NOMO-1 treated with DMSO at 0.1 percent for 48 hours (cell line): ENCODE data around the gene NCS1.

Experiments
- DNase-seq: peaks from one replicate; lab custom pipeline; 2025; ENCODE audit not compliant: unreplicated experiment; lab: John Stamatoyannopoulos, UW

Gene NCS1

GRCh38 chr9:130193103-130193502 lies 20.9 kb downstream of the NCS1 start:
- no peak for DNase-seq

GRCh38 chr9:130193531-130194377 lies 21.6 kb downstream of the NCS1 start:
- no peak for DNase-seq

- DNase-seq: no peak
Observed at GRCh38 chr9:130194378-130194932, 22.3 kb downstream of the NCS1 start.

- DNase-seq: no peak
Observed at GRCh38 chr9:130195638-130196037, 23.4 kb downstream of the NCS1 start.

DNA sequence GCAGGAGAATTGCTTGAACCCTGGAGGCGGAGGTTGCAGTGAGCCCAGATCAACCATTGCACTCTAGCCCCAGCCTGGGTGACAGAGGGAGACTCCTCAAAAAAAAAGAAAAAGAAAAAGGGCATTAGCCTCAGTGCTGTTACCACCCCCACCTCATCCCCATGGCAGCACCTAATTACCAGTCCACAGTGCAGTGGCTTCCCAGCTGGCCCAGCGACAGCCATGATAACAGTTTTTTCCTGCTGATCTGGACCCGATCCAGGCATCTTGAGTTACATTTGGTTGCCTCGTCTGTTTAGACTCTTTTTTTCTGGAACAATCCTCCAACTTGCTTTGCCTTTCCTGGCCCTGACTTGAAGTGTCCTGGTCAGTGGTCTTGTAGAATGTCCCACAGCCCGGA lies 24.4 kb downstream of the NCS1 start:
- no peak for DNase-seq

DNA sequence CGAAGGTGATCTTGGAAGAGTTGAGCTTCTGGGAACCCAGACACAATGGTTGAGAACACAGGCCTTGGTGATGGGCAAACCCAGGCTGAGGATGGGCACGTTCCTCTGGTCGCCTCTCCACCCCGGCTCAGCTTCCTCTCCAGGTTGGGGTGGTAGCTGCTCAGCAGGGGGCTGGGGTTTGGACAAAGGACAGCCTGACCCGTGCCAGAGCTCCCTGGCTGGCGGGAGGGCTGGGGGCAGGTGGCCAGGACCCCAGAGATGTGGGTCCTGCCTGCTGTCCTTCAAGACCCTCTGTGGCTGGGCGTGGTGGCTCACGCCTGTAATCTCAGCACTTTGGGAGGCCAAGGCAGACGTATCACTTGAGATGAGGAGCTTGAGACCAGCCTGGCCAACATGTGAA lies 25.2 kb downstream of the NCS1 start:
- DNase-seq: no peak

- no peak for DNase-seq
Observed at GRCh38 chr9:130197888-130198287, 25.7 kb downstream of the NCS1 start.

DNA sequence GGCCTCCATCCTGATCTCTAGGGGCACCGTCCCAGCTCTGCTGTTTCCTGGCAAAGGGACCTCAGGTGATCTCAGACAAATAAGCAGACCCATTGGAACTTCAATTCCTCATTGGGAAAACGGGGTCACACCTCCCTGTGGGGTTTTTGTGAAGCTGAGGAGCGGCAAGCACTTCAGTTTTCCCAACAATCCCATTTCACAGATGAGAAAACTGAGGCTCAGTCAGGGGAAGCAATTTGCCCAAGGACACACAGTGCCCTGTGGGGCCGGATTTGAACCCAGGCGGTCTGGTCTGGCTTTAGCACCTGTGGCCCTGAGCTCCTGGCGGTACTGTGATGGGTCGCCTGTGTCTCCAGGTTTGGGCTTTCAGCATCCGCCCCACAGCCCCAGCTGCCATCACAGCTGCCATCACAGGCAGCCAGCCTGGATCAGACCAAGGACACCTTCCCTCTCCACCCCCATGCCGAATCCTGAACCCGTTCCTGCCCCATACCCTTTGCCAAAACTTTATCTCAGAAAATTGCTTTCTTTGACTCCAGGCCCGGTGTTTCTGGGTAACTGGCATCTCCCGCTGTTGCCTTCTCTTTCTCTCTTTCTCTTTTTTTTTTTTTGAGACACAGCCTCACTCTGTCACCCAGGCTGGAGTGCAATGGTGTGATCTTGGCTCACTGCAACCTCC lies 26.4 kb downstream of the NCS1 start:
- DNase-seq: no peak

GRCh38 chr9:130199605-130200004 lies 27.4 kb downstream of the NCS1 start:
- no peak for DNase-seq

DNA sequence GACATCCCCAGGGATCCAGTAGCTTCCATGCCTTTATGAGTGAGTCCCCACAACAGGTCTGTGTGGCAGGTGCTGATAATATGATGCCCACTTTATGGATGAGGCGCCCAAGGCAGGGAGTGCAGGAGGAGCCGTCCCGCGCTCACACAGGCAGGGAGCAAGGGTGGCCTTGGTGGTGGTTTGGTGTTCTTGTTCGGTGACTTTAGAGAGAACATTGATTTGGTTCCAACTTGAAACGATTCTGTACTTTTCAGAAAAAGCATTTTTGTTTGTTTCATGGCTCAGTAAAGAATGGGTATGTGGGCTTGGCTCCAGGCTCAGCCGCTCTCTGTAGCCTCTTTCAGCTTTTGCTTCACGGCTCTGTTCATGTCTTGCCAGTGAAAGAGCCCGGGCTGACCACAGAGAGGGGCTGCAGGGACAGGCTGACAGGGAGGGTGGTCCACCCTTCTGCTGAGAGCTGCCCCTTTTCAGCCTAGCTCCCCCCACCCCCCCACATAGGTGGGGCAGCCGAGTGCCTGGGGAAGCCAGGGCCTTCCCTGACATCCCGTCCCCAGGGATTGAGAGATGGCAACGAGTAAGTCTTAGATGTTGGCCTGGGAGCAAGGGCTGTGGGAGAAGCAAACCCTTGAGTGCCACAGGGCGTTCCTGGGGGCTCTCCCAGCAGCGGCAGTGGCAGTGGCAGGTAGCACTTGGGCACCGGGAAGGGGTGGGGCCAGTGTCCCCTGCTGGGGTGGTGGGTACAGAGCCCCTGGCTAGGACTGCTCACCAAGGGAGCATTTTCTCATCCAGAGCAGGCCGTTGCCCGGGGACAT lies 28.0 kb downstream of the NCS1 start:
- no peak for DNase-seq

DNA sequence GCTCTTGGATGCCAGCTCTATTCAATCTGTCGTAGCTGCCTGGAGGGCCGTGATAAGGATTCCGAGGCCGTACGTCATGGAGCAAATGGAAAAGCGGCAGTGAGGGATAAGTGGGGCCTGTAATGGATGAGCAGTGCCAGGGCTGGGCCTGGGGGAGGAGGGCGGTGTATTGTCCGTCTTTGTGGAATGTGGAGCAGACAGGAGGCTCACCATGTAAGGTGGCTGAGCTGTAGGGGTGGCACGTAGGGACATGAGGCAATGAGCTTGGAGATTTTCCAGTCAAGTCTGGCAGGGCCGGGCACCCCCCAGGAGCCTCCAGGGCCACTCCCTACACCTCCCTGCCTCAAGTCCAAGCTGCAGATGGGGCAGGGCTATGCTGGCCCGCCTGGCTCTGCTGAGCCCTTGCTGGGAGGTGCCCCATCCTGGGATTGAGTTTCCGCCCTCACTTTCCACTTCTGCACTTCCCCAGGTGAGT lies 29.2 kb downstream of the NCS1 start:
- DNase-seq: no peak

- no peak for DNase-seq
Observed at GRCh38 chr9:130201974-130202373, 29.8 kb downstream of the NCS1 start.

DNA sequence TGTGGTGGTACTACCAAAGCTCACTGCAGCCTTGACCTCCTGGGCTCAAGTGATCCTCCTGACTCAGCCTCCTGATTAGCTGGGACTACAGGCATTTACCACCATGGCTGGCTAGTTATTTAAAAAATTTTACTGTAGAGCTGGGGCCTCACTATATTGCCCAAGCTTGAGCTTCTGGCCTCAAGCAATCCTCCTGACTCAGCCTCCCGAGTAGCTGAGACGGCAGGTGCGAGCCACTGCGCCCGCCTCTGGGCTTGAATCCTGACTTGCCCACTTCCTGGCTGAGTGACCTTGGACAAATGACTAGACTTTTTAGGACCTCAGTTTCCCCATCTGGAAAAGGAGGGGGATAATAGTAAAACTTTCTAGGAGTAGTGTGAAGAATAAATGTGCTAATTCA lies 32.1 kb downstream of the NCS1 start:
- DNase-seq: no peak

GRCh38 chr9:130204959-130205358 lies 32.8 kb downstream of the NCS1 start:
- no peak for DNase-seq

GRCh38 chr9:130205912-130206311 lies 33.7 kb downstream of the NCS1 start:
- no peak for DNase-seq

- no peak for DNase-seq
Observed at GRCh38 chr9:130206579-130206978, 34.4 kb downstream of the NCS1 start.

DNA sequence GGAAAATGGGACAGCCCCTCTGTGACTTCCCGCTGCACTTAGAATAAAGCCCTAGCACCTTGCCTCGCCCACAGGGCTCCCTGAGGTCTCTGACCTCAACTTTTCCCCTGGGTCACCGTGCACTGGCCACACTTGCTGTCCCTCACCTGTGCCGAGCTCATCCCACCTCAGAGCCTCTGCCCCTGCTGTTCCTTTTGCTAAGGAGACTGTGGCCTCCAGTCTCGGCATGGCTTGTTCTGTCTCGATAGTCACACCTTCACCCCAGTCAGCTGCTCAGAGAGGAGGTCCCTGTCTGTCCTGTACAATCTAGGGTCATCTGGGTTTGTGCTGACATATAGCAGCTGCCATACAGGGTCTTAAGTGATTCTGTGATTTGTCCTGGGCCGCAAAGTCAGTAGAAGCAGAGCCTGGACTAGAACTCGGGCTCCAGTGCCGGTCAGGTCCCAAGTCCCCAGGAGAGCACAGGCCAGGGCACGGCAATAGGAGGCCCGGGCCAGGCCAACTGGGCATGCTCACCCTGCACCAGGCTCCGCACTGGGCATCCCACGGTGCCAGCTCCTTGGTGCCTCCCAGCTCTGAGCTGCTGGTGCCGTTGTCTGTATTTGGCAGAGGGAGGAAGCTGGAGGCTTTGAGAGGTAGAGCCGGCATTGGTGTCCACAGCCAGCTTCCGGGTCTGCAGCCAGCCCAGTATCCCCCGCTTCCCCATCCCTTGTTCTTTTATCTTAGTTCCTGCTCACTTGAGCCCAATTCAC lies 35.2 kb downstream of the NCS1 start:
- no peak for DNase-seq

GRCh38 chr9:130208600-130209347 lies 36.6 kb downstream of the NCS1 start:
- DNase-seq: no peak

GRCh38 chr9:130209422-130209821 lies 37.2 kb downstream of the NCS1 start:
- no peak for DNase-seq
